Measurements from ENCODE around the gene ERMP1.

Gene ERMP1

DNA sequence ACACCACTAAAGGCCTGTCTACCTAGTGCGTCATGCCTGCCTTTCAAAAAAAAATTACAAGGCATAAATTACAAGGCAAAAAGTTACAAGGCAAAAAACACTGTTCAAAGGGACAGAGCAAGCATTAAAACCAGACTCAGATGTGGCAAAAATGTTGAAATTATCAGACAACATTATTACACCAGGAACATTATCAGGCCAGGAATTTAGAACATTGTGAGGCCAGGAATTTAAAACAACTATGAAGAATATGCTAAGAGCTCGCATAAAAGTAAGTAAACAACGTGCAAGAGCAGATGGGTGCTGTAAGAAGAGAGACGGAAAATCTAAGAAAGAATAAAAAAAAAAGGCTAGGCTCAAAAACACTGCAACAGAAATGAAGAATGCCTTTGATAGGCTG is 39.6 kb upstream of the ERMP1 start:
- H3K4me3 ChIP-seq (ENCODE audit: low read length in 2 of 2): no peak overlapping the region
- H3K9me3 ChIP-seq (replicated peaks in 1 of 2; ENCODE audit: control insufficient read depth in 2 of 2, insufficient read depth in 1 of 2, low read depth in 1 of 2, low read length in 2 of 2): no peaks in the 10 kb centered on the region
- no peak overlapping the region for H2BK15ac ChIP-seq (ENCODE audit: low read length)
- no peak overlapping the region for H4K91ac ChIP-seq (ENCODE audit: low read depth, low read length, poor library complexity)
- H3K27ac ChIP-seq (replicated peaks; ENCODE audit: low read length): no peak overlapping the region
- H3K4ac ChIP-seq (ENCODE audit: low read length): no peak overlapping the region
- no peak for DNase-seq (ENCODE audit: low spot score)
- H3K27me3 ChIP-seq (ENCODE audit: control insufficient read depth in 3 of 3, insufficient read depth in 3 of 3, low read depth in 1 of 3, low read length in 3 of 3): no peaks in the 10 kb centered on the region
- no peak overlapping the region for H4K8ac ChIP-seq (ENCODE audit: low read depth, low read length)
- no peak overlapping the region for H3K4me2 ChIP-seq (ENCODE audit: insufficient read depth, low read length, poor library complexity, severe bottlenecking)
- no peak overlapping the region for H2AK5ac ChIP-seq (ENCODE audit: low read depth, low read length)
- WGBS, 2 donors (ENCODE audit: extremely low coverage in 2 of 2, insufficient read length in 2 of 2, insufficient replicate concordance in 1 of 2): no CpG with 5 or more reads among the region's 4 CpGs
- no peak overlapping the region for H2BK5ac ChIP-seq (ENCODE audit: low read length)
- no peak overlapping the region for H2BK12ac ChIP-seq (ENCODE audit: low read length)
- no peak overlapping the region for H3K23ac ChIP-seq (ENCODE audit: low read depth, low read length, poor library complexity)
- H3K9ac ChIP-seq (ENCODE audit: low read depth, low read length, poor library complexity): no peak overlapping the region
- no peaks in the 10 kb centered on the region for H3K79me1 ChIP-seq (ENCODE audit: low read depth, low read length)
- no peak overlapping the region for H2BK120ac ChIP-seq (ENCODE audit: low read depth, low read length)
- H3K36me3 ChIP-seq (replicated peaks in 1 of 2; ENCODE audit: control insufficient read depth in 2 of 2, insufficient read depth in 2 of 2, low read length in 2 of 2): no peaks in the 10 kb centered on the region
- peak overlapping the region; percentile 73 for H2AFZ ChIP-seq (ENCODE audit: low read length)
- H3K14ac ChIP-seq (ENCODE audit: low read length): no peak overlapping the region
- H3K4me1 ChIP-seq (ENCODE audit: control insufficient read depth in 2 of 2, insufficient read depth in 1 of 2, low read depth in 1 of 2, low read length in 2 of 2): no peaks in the 10 kb centered on the region
- H3K18ac ChIP-seq (ENCODE audit: low read length): no peak overlapping the region

DNA sequence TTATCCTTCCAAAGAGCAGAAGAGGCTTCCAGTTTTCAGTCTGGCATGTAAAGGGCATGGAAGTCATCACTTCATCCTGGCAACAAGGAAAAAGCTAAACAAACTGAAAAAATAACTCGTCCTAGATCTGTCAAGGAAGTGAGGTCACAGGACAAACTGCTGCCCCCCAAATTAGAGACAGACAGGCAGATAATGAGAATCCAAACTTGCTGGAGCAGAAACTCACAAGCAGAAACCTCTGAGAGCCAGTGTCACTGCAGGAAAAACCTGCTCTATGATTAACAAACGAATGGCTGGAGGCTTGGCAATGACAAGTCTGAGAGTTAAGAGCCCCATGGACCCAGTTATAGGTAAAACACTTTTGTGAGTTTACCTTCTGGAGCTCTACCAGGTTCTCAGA is 38.9 kb upstream of the ERMP1 start:
- no peak overlapping the region for H2BK120ac ChIP-seq (ENCODE audit: low read depth, low read length)
- H3K4ac ChIP-seq (ENCODE audit: low read length): no peak overlapping the region
- H4K91ac ChIP-seq (ENCODE audit: low read depth, low read length, poor library complexity): no peak overlapping the region
- no peak overlapping the region for H3K9ac ChIP-seq (ENCODE audit: low read depth, low read length, poor library complexity)
- no peak overlapping the region for H3K4me2 ChIP-seq (ENCODE audit: insufficient read depth, low read length, poor library complexity, severe bottlenecking)
- H3K14ac ChIP-seq (ENCODE audit: low read length): no peak overlapping the region
- H3K27me3 ChIP-seq (ENCODE audit: control insufficient read depth in 3 of 3, insufficient read depth in 3 of 3, low read depth in 1 of 3, low read length in 3 of 3): no peaks in the 10 kb centered on the region
- no peak for DNase-seq (ENCODE audit: low spot score)
- H3K27ac ChIP-seq (replicated peaks; ENCODE audit: low read length): no peak overlapping the region
- no peaks in the 10 kb centered on the region for H3K4me1 ChIP-seq (ENCODE audit: control insufficient read depth in 2 of 2, insufficient read depth in 1 of 2, low read depth in 1 of 2, low read length in 2 of 2)
- no peak overlapping the region for H3K18ac ChIP-seq (ENCODE audit: low read length)
- no peak overlapping the region for H2BK12ac ChIP-seq (ENCODE audit: low read length)
- H3K9me3 ChIP-seq (replicated peaks in 1 of 2; ENCODE audit: control insufficient read depth in 2 of 2, insufficient read depth in 1 of 2, low read depth in 1 of 2, low read length in 2 of 2): no peaks in the 10 kb centered on the region
- no peak overlapping the region for H2AK5ac ChIP-seq (ENCODE audit: low read depth, low read length)
- H3K23ac ChIP-seq (ENCODE audit: low read depth, low read length, poor library complexity): no peak overlapping the region
- H2AFZ ChIP-seq (ENCODE audit: low read length): peak overlapping the region; percentile 73
- H4K8ac ChIP-seq (ENCODE audit: low read depth, low read length): no peak overlapping the region
- no peak overlapping the region for H2BK5ac ChIP-seq (ENCODE audit: low read length)
- no peak overlapping the region for H3K4me3 ChIP-seq (ENCODE audit: low read length in 2 of 2)
- H2BK15ac ChIP-seq (ENCODE audit: low read length): no peak overlapping the region
- H3K79me1 ChIP-seq (ENCODE audit: low read depth, low read length): no peaks in the 10 kb centered on the region
- H3K36me3 ChIP-seq (replicated peaks in 1 of 2; ENCODE audit: control insufficient read depth in 2 of 2, insufficient read depth in 2 of 2, low read length in 2 of 2): no peaks in the 10 kb centered on the region
- WGBS, 2 donors (ENCODE audit: extremely low coverage in 2 of 2, insufficient read length in 2 of 2, insufficient replicate concordance in 1 of 2): no CpG with 5 or more reads among the region's 2 CpGs

DNA sequence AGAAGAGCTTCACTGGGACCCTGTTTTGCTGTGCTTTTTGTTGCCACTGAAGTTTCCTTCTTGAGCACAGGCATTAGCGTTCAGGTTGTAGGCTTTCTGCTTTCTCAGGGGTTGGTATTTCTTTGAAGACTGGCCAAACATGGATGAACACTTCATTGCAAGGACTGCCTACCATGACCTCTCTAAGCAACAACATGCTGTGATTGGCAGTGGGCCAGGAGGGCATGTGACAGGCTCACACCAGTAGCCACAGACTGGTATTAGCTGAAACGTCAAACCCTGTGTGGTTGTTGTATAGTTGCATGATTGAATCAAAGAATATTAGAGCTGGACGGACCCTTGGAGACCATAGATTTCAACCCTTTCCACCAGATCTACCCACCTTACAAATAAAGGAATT is 37.8 kb upstream of the ERMP1 start:
- H2BK5ac ChIP-seq (ENCODE audit: low read length): no peak overlapping the region
- no peaks in the 10 kb centered on the region for H3K9me3 ChIP-seq (replicated peaks in 1 of 2; ENCODE audit: control insufficient read depth in 2 of 2, insufficient read depth in 1 of 2, low read depth in 1 of 2, low read length in 2 of 2)
- H3K9ac ChIP-seq (ENCODE audit: low read depth, low read length, poor library complexity): no peak overlapping the region
- no peak overlapping the region for H3K18ac ChIP-seq (ENCODE audit: low read length)
- H3K4me2 ChIP-seq (ENCODE audit: insufficient read depth, low read length, poor library complexity, severe bottlenecking): no peak overlapping the region
- no peaks in the 10 kb centered on the region for H3K79me1 ChIP-seq (ENCODE audit: low read depth, low read length)
- H2AFZ ChIP-seq (ENCODE audit: low read length): peak overlapping the region; percentile 32
- no peaks in the 10 kb centered on the region for H3K27me3 ChIP-seq (ENCODE audit: control insufficient read depth in 3 of 3, insufficient read depth in 3 of 3, low read depth in 1 of 3, low read length in 3 of 3)
- H3K4me1 ChIP-seq (ENCODE audit: control insufficient read depth in 2 of 2, insufficient read depth in 1 of 2, low read depth in 1 of 2, low read length in 2 of 2): no peaks in the 10 kb centered on the region
- no peak overlapping the region for H3K23ac ChIP-seq (ENCODE audit: low read depth, low read length, poor library complexity)
- no peak overlapping the region for H3K4me3 ChIP-seq (ENCODE audit: low read length in 2 of 2)
- no peak overlapping the region for H3K4ac ChIP-seq (ENCODE audit: low read length)
- no peak for DNase-seq (ENCODE audit: low spot score)
- H3K27ac ChIP-seq (replicated peaks; ENCODE audit: low read length): no peak overlapping the region
- no peak overlapping the region for H2AK5ac ChIP-seq (ENCODE audit: low read depth, low read length)
- WGBS, 2 donors (ENCODE audit: extremely low coverage in 2 of 2, insufficient read length in 2 of 2, insufficient replicate concordance in 1 of 2): no CpG with 5 or more reads among the region's 3 CpGs
- no peak overlapping the region for H2BK120ac ChIP-seq (ENCODE audit: low read depth, low read length)
- H2BK12ac ChIP-seq (ENCODE audit: low read length): no peak overlapping the region
- H4K91ac ChIP-seq (ENCODE audit: low read depth, low read length, poor library complexity): no peak overlapping the region
- H2BK15ac ChIP-seq (ENCODE audit: low read length): no peak overlapping the region
- no peak overlapping the region for H3K14ac ChIP-seq (ENCODE audit: low read length)
- no peaks in the 10 kb centered on the region for H3K36me3 ChIP-seq (replicated peaks in 1 of 2; ENCODE audit: control insufficient read depth in 2 of 2, insufficient read depth in 2 of 2, low read length in 2 of 2)
- H4K8ac ChIP-seq (ENCODE audit: low read depth, low read length): no peak overlapping the region

DNA sequence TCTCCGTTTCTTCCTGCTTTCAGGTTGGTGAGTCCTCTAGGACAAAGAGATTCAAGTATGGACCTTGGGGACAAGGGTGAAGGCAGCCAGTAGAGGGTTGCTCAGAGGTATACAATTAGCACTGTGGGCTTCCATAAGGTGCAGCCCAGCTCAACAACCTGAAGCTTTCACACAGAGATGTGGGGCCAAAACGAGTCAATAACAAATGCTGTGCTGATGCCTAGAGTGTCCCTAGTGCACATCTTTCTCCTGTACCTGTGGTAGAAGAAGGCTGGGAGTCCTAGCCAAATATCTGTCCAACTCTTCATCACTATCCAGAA is 37.1 kb upstream of the ERMP1 start:
- Histone ChIP-seq H2BK12ac (ENCODE audit: low read length) (no peak overlapping the region), H3K4me2 (ENCODE audit: insufficient read depth, low read length, poor library complexity, severe bottlenecking) (no peak overlapping the region), H3K36me3 (replicated peaks in 1 of 2; ENCODE audit: control insufficient read depth in 2 of 2, insufficient read depth in 2 of 2, low read length in 2 of 2) (no peaks in the 10 kb centered on the region), H2BK120ac (ENCODE audit: low read depth, low read length) (no peak overlapping the region), H3K23ac (ENCODE audit: low read depth, low read length, poor library complexity) (no peak overlapping the region), H3K9ac (ENCODE audit: low read depth, low read length, poor library complexity) (no peak overlapping the region), H4K91ac (ENCODE audit: low read depth, low read length, poor library complexity) (no peak overlapping the region), H2AFZ (ENCODE audit: low read length) (peak overlapping the region; percentile 67), H3K27me3 (ENCODE audit: control insufficient read depth in 3 of 3, insufficient read depth in 3 of 3, low read depth in 1 of 3, low read length in 3 of 3) (no peaks in the 10 kb centered on the region), H2BK15ac (ENCODE audit: low read length) (no peak overlapping the region), H3K18ac (ENCODE audit: low read length) (no peak overlapping the region), H3K14ac (ENCODE audit: low read length) (no peak overlapping the region), H3K79me1 (ENCODE audit: low read depth, low read length) (no peaks in the 10 kb centered on the region), H3K4me3 (ENCODE audit: low read length in 2 of 2) (no peak overlapping the region), H4K8ac (ENCODE audit: low read depth, low read length) (no peak overlapping the region), H2AK5ac (ENCODE audit: low read depth, low read length) (no peak overlapping the region), H3K4ac (ENCODE audit: low read length) (no peak overlapping the region), H3K9me3 (replicated peaks in 1 of 2; ENCODE audit: control insufficient read depth in 2 of 2, insufficient read depth in 1 of 2, low read depth in 1 of 2, low read length in 2 of 2) (no peaks in the 10 kb centered on the region), H2BK5ac (ENCODE audit: low read length) (no peak overlapping the region), H3K4me1 (ENCODE audit: control insufficient read depth in 2 of 2, insufficient read depth in 1 of 2, low read depth in 1 of 2, low read length in 2 of 2) (no peaks in the 10 kb centered on the region), H3K27ac (replicated peaks; ENCODE audit: low read length) (no peak overlapping the region)
- no peak for DNase-seq (ENCODE audit: low spot score)
- WGBS, 2 donors (ENCODE audit: extremely low coverage in 2 of 2, insufficient read length in 2 of 2, insufficient replicate concordance in 1 of 2): no CpG with 5 or more reads among the region's 2 CpGs

All from neuronal stem cell (in vitro differentiated cells).